Type B pancreatic cell (in vitro differentiated cells): Measurements from ENCODE around the gene TMEM45A. TPM values are rescaled to one million over a fixed set of nuclear protein-coding genes. Genes with fewer than 3 reads are reported as not detected.

Experiments
- DNase-seq: peaks from one replicate; pipeline ENCODE4 v3.0.0; 2021; ENCODE audit warnings: mixed read lengths; ENCODE audit not compliant: unreplicated experiment; ENCODE audit errors: extremely low spot score
- H3K27ac Mint-ChIP-seq: 2 replicates; pipeline ENCODE4 v1.8.0; 2021; ENCODE audit warnings: mild to moderate bottlenecking, mixed read lengths
- H3K27me3 Mint-ChIP-seq: 2 replicates; pipeline ENCODE4 v1.8.0; 2021; ENCODE audit warnings: mixed read lengths
- H3K36me3 Mint-ChIP-seq: 2 replicates; pipeline ENCODE4 v1.8.0; 2021; ENCODE audit warnings: mixed read lengths
- H3K4me1 Mint-ChIP-seq: one replicate; pipeline ENCODE4 v1.8.0; 2021; ENCODE audit warnings: mixed read lengths; ENCODE audit not compliant: unreplicated experiment
- H3K4me3 Mint-ChIP-seq: 2 replicates; pipeline ENCODE4 v1.8.0; 2021; ENCODE audit warnings: mild to moderate bottlenecking, mixed read lengths
- H3K9me3 Mint-ChIP-seq: 2 replicates; pipeline ENCODE4 v1.8.0; 2021; ENCODE audit warnings: mixed read lengths
- CTCF ChIP-seq: fragments of 200-600 bp; sonication (generic); conservative IDR thresholded peaks from 2 replicates; pipeline ENCODE4 v1.5.0; 2021; ENCODE audit warnings: antibody characterized with exemption, mild to moderate bottlenecking
- total RNA-seq: library from RNA; stranded (reverse); gene quantifications from 2 replicates; pipeline ENCODE4 v1.2.1, GENCODE V29; 2021; ENCODE audit warnings: low replicate concordance

Gene TMEM45A
- total RNA-seq, 1 donor from 2014 or later, result 18.4 TPM

GRCh38 chr3:100615684-100616083, 123.3 kb downstream of the TMEM45A start:
- Mint-ChIP-seq H3K36me3 (no peaks in the 10 kb centered on the region), H3K4me1 (no peaks in the 10 kb centered on the region), H3K4me3 (no peak overlapping the region), H3K27me3 (peaks cover 4% of the 10 kb centered on the region), H3K9me3 (no peaks in the 10 kb centered on the region), H3K27ac (no peak overlapping the region)
- no peak for TF ChIP-seq CTCF
- no peak for DNase-seq

- H3K27me3 Mint-ChIP-seq, result peaks cover 4% of the 10 kb centered on the region
- TF ChIP-seq CTCF, result no peak
These were observed 128.8 kb downstream of the TMEM45A start for GRCh38 chr3:100621251-100621650.

More at GRCh38 chr3:100621251-100621650, 128.8 kb downstream of the TMEM45A start:
- Mint-ChIP-seq H3K9me3 (peaks cover 4% of the 10 kb centered on the region), H3K27ac (no peak overlapping the region), H3K4me1 (no peaks in the 10 kb centered on the region), H3K36me3 (no peaks in the 10 kb centered on the region), H3K4me3 (no peak overlapping the region)
- no peak for DNase-seq

Other genes starting within 250 kb of the TMEM45A start
- gene TBC1D23, start 231.6 kb upstream of the TMEM45A start, total RNA-seq, result 39.6 and 45.2 TPM in 2 replicates
- 33.2 and 34.5 TPM in 2 replicates for gene NIT2, start 157.9 kb upstream of the TMEM45A start, total RNA-seq
- gene TOMM70, start 91.5 kb upstream of the TMEM45A start, total RNA-seq, result 42.9 and 44.6 TPM in 2 replicates
- gene LNP1, start 91.1 kb upstream of the TMEM45A start, total RNA-seq, result 3.4 and 6.2 TPM in 2 replicates
- gene ADGRG7, start 117.0 kb downstream of the TMEM45A start, total RNA-seq, result 2.8 and 7.7 TPM in 2 replicates
- gene TFG, start 216.9 kb downstream of the TMEM45A start, total RNA-seq, result 105 and 140 TPM in 2 replicates